Activated naive CD4-positive, alpha-beta T cell treated with anti-CD3 and anti-CD28 coated beads, Interleukin-2, amount 50 U/mL, for 24 hours (primary cell): ENCODE measurements around the gene MED12.

Experiments used
- H3K27ac Mint-ChIP-seq: one replicate; pipeline ENCODE4 v1.8.0; 2021; ENCODE audit warnings: mild to moderate bottlenecking, mixed read lengths
- H3K27me3 Mint-ChIP-seq: one replicate; pipeline ENCODE4 v1.8.0; 2021; ENCODE audit warnings: mixed read lengths
- H3K36me3 Mint-ChIP-seq: one replicate; pipeline ENCODE4 v1.8.0; 2021; ENCODE audit warnings: mixed read lengths
- H3K4me1 Mint-ChIP-seq: one replicate; pipeline ENCODE4 v1.8.0; 2021; ENCODE audit warnings: mixed read lengths
- H3K4me3 Mint-ChIP-seq: one replicate; pipeline ENCODE4 v1.8.0; 2021; ENCODE audit warnings: mild to moderate bottlenecking, mixed read lengths
- H3K9me3 Mint-ChIP-seq: one replicate; pipeline ENCODE4 v1.8.0; 2021; ENCODE audit warnings: mixed read lengths

Gene MED12

DNA sequence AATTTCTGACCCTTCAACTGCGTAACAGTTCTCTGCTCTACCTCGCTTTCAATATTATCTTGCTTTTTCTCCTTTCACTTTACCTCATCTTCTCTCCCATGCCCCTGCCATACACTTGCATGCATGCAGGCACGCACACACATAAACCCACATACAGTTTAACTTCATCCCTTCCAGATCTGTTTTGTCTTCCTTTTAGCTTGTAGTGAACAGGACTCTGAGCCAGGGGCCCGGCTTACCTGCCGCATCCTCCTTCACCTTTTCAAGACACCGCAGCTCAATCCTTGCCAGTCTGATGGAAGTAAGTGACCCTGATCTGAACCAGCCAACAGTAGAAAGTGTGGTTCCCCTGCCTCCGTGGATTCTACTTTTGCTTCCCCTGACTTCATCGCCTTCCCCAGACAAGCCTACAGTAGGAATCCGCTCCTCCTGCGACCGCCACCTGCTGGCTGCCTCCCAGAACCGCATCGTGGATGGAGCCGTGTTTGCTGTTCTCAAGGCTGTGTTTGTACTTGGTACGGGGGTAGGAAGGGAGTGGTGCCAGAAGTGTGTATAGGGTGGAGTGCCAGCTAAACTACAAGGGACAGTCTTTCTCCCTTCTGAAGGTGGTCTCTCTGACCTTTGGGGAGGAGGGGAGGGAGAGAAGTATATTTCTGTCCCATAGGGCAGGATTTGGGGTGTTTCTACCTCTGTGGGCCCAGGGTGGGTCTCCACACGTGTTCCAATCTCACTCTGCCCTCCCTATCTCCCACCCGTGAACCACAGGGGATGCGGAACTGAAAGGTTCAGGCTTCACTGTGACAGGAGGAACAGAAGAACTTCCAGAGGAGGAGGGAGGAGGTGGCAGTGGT is 10.7 kb downstream of the MED12 start:
- H3K27ac Mint-ChIP-seq: peak overlapping the region; percentile 96
- H3K4me1 Mint-ChIP-seq: peaks cover 16% of the 10 kb centered on the region
- peaks cover 10% of the 10 kb centered on the region for H3K36me3 Mint-ChIP-seq
- peak overlapping the region; percentile 19 for H3K4me3 Mint-ChIP-seq
- H3K27me3 Mint-ChIP-seq: no peaks in the 10 kb centered on the region
- H3K9me3 Mint-ChIP-seq: no peaks in the 10 kb centered on the region

- Mint-ChIP-seq H3K4me3 (no peak overlapping the region), H3K36me3 (peaks cover 11% of the 10 kb centered on the region), H3K27ac (no peak overlapping the region), H3K9me3 (no peaks in the 10 kb centered on the region), H3K27me3 (no peaks in the 10 kb centered on the region), H3K4me1 (peaks cover 16% of the 10 kb centered on the region)
These were observed 13.1 kb downstream of the MED12 start for GRCh38 chrX:71131510-71131909.

GRCh38 chrX:71140440-71140839 is 22.0 kb downstream of the MED12 start:
- Mint-ChIP-seq H3K27ac (no peak overlapping the region), H3K4me1 (peaks cover 16% of the 10 kb centered on the region), H3K4me3 (no peak overlapping the region), H3K36me3 (peaks cover 5% of the 10 kb centered on the region), H3K9me3 (no peaks in the 10 kb centered on the region), H3K27me3 (no peaks in the 10 kb centered on the region)

DNA sequence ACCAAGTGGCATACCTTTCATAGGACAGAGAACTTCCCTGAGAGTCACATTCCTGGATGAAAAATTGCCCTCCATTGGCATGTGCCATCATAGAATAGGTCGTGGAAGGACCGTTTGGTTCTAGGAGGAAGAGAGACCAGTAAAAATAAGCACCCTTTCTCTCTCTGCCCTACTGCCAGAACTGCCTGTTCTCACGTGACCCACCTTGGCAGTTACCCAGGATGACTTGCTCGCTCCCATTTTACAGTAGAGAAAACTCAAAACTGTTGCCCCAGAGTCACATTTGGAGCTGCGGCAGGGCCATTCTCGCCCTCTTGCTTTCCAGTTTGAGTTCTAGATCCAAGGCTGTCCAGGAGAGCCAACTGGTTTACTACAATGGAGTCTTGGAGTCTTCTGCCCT is 25.1 kb downstream of the MED12 start:
- H3K27me3 Mint-ChIP-seq: no peaks in the 10 kb centered on the region
- H3K9me3 Mint-ChIP-seq: no peaks in the 10 kb centered on the region
- no peak overlapping the region for H3K4me3 Mint-ChIP-seq
- peaks cover 3% of the 10 kb centered on the region for H3K36me3 Mint-ChIP-seq
- peaks cover 22% of the 10 kb centered on the region for H3K4me1 Mint-ChIP-seq
- H3K27ac Mint-ChIP-seq: no peak overlapping the region

DNA sequence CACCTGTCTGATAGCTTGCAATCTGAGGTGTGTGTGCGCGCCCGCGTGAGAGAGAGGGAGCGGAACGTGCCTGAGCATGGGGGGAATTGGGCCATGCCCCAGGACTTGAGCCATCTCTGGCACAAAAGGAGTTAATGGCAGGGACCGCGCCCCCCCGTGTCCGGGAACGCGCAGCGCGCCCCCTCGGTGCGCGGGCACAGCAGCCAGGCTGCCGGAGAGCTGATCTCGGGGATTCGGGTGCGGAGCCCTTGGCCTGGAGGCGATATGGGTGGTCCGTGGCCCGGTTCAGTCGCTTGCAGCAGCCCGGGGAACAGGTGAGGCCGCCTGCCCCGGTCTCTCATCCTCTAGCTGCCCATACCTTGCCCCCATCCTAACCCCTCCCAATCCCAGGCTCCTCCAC is 26.3 kb downstream of the MED12 start, which contains the start of gene NLGN3:
Gene NLGN3, plus strand, starts transcription at position 191 of the 400 bp plus-strand sequence. CDS start 2,909 bp downstream, outside the sequence.
- no peaks in the 10 kb centered on the region for H3K27me3 Mint-ChIP-seq
- H3K4me3 Mint-ChIP-seq: no peak within 1 kb of the TSS
- no peaks in the 10 kb centered on the region for H3K9me3 Mint-ChIP-seq
- H3K36me3 Mint-ChIP-seq: no peaks in the 10 kb centered on the region
- H3K4me1 Mint-ChIP-seq: peaks cover 16% of the 10 kb centered on the region
- H3K27ac Mint-ChIP-seq: no peak within 1 kb of the TSS

- Mint-ChIP-seq H3K36me3 (no peaks in the 10 kb centered on the region), H3K9me3 (no peaks in the 10 kb centered on the region), H3K27ac (no peak overlapping the region), H3K4me1 (peaks cover 12% of the 10 kb centered on the region), H3K27me3 (no peaks in the 10 kb centered on the region), H3K4me3 (no peak overlapping the region)
These were observed 29.3 kb downstream of the MED12 start for GRCh38 chrX:71147496-71148277.

DNA sequence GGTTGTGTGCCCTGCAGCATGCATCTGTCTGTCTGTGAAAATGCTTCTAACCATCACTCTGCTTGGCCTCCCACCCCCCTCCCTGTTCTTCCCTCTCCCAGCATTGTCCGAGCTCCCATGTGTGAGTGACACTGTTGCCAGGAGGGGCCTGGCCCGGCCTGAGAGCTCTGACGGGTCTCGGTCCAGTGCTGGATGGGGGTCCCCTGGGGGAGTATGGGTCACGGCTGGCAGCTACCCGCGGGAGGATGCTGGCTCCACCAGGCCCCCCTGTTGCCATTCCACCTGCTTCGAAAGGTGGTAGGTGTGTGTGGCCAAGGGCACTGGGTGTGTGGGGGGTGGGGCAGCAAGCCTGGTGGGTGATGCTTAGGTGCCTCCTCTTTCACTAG is 29.9 kb downstream of the MED12 start:
- no peaks in the 10 kb centered on the region for H3K9me3 Mint-ChIP-seq
- no peak overlapping the region for H3K4me3 Mint-ChIP-seq
- peaks cover 12% of the 10 kb centered on the region for H3K4me1 Mint-ChIP-seq
- H3K36me3 Mint-ChIP-seq: no peaks in the 10 kb centered on the region
- H3K27ac Mint-ChIP-seq: peak overlapping the region; percentile 23
- H3K27me3 Mint-ChIP-seq: no peaks in the 10 kb centered on the region

DNA sequence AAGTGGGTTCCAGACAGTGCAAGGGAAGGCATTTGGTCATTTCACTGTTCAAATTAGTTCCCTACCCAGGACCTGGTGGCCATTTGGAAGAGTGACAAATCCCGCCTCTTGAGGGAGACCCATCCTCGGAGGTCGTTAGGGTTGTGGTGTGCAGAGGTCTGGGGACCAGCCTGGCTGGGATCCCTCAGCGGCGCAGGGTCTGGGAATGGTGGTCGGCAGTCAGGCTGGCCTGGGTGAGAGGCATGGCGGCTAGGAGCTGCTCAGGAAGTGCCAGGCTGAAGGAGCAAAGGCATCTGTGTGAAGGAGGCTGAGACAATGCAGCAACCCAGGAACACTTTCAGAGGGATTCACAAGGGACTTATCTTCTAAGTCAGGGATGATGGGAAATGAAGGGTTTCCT is 33.0 kb downstream of the MED12 start:
- Mint-ChIP-seq H3K27me3 (no peaks in the 10 kb centered on the region), H3K4me3 (no peak overlapping the region), H3K27ac (no peak overlapping the region), H3K4me1 (peaks cover 4% of the 10 kb centered on the region), H3K36me3 (no peaks in the 10 kb centered on the region), H3K9me3 (no peaks in the 10 kb centered on the region)

DNA sequence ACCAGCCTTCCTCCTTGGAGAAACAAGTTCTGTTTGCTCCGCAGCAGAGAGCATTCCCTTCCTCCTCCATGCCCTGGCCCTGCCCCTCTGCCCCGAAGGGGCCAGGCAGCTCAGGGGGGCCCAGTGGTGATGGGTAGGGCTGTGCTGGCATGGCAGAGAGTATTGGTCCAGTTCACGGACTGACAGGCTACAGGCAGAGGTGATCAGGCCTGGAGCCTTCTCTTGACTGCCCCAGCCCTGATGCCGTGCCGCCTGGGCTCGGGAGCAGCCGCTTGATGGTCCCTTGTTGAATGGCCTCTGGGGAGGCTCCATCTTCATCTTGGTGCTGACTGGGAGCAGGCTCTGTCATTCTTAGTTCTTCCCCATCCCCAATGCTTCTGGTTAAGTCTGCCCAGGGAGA is 35.8 kb downstream of the MED12 start:
- Mint-ChIP-seq H3K4me3 (no peak overlapping the region), H3K4me1 (peaks cover 10% of the 10 kb centered on the region), H3K27me3 (no peaks in the 10 kb centered on the region), H3K9me3 (no peaks in the 10 kb centered on the region), H3K36me3 (no peaks in the 10 kb centered on the region), H3K27ac (no peak overlapping the region)

- no peak overlapping the region for H3K27ac Mint-ChIP-seq
- H3K4me3 Mint-ChIP-seq: no peak overlapping the region
- H3K27me3 Mint-ChIP-seq: no peaks in the 10 kb centered on the region
- H3K36me3 Mint-ChIP-seq: no peaks in the 10 kb centered on the region
- H3K4me1 Mint-ChIP-seq: peaks cover 12% of the 10 kb centered on the region
- H3K9me3 Mint-ChIP-seq: no peaks in the 10 kb centered on the region
These were observed 36.2 kb downstream of the MED12 start for GRCh38 chrX:71154641-71155040.

- Mint-ChIP-seq H3K27ac (peak overlapping the region; percentile 75), H3K36me3 (no peaks in the 10 kb centered on the region), H3K27me3 (no peaks in the 10 kb centered on the region), H3K9me3 (no peaks in the 10 kb centered on the region), H3K4me3 (no peak overlapping the region), H3K4me1 (peaks cover 12% of the 10 kb centered on the region)
These were observed 40.2 kb downstream of the MED12 start for GRCh38 chrX:71158603-71159002.

DNA sequence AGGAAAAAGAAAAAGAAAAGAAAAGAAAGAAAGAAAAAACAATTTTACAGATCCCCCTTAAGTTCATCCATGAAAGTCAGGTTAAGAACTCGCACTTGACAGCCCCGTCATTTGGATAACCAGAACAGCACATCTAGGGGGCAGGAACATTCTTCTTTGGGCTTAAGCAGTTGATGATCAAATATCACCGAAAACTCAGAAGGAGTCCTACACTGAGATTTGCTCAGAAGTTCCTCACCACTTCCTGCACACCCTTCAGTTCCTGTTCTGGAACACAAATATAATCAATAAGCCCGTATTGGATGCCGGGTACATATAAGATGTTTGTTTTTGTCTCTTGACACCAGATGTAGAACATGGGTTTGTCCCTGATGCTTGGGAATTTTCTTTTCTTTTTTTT is 40.9 kb downstream of the MED12 start:
- no peaks in the 10 kb centered on the region for H3K27me3 Mint-ChIP-seq
- no peaks in the 10 kb centered on the region for H3K9me3 Mint-ChIP-seq
- no peaks in the 10 kb centered on the region for H3K36me3 Mint-ChIP-seq
- peaks cover 12% of the 10 kb centered on the region for H3K4me1 Mint-ChIP-seq
- no peak overlapping the region for H3K27ac Mint-ChIP-seq
- no peak overlapping the region for H3K4me3 Mint-ChIP-seq

DNA sequence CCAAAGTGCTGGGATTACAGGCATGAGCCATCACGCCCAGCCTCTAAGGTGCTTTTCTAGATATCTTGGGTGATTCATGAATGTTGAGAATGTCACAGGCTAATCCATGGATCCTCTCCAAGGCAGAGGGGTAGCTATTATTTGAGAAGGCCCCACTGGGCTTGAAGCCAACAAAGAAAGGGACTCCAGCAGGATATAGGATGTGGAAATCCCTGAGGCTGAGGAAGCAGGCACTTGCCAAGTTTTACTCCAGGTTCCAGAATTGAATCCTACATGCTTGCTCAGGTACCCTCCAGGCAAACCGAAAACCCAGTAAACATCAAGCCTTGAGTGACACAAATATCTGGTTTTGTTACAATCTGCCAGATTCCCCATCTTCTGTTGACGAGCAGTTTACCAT is 42.1 kb downstream of the MED12 start:
- no peaks in the 10 kb centered on the region for H3K27me3 Mint-ChIP-seq
- H3K4me1 Mint-ChIP-seq: peaks cover 12% of the 10 kb centered on the region
- no peaks in the 10 kb centered on the region for H3K36me3 Mint-ChIP-seq
- H3K9me3 Mint-ChIP-seq: no peaks in the 10 kb centered on the region
- no peak overlapping the region for H3K27ac Mint-ChIP-seq
- H3K4me3 Mint-ChIP-seq: no peak overlapping the region

GRCh38 chrX:71162981-71163380 is 44.6 kb downstream of the MED12 start:
- Mint-ChIP-seq H3K36me3 (no peaks in the 10 kb centered on the region), H3K4me3 (no peak overlapping the region), H3K4me1 (peaks cover 12% of the 10 kb centered on the region), H3K9me3 (no peaks in the 10 kb centered on the region), H3K27me3 (no peaks in the 10 kb centered on the region), H3K27ac (no peak overlapping the region)

DNA sequence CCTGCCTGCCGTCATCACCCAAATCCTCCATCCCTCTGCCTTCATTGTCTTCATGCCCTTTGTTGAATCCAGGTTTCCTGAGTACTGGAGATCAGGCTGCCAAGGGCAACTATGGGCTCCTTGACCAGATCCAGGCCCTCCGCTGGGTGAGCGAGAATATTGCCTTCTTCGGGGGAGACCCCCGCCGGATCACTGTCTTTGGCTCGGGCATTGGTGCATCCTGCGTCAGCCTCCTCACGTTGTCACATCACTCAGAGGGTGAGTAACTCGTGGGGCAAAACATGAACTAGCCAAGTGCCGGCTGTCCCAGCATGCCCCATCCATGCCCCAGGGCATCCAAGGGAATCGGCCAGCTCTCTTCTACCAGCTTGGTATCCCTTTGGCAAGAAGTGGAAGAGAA is 45.7 kb downstream of the MED12 start:
- H3K9me3 Mint-ChIP-seq: no peaks in the 10 kb centered on the region
- H3K27ac Mint-ChIP-seq: no peak overlapping the region
- H3K36me3 Mint-ChIP-seq: no peaks in the 10 kb centered on the region
- H3K4me3 Mint-ChIP-seq: no peak overlapping the region
- peaks cover 4% of the 10 kb centered on the region for H3K4me1 Mint-ChIP-seq
- no peaks in the 10 kb centered on the region for H3K27me3 Mint-ChIP-seq

- Mint-ChIP-seq H3K4me3 (no peak overlapping the region), H3K4me1 (peaks cover 2% of the 10 kb centered on the region), H3K27me3 (no peaks in the 10 kb centered on the region), H3K27ac (no peak overlapping the region), H3K36me3 (no peaks in the 10 kb centered on the region), H3K9me3 (no peaks in the 10 kb centered on the region)
These were observed 48.1 kb downstream of the MED12 start for GRCh38 chrX:71166461-71166860.
